Measurements from ENCODE around the gene CD40. TPM values are rescaled to one million over a fixed set of nuclear protein-coding genes. Genes with fewer than 3 reads are reported as not detected.

The CD40 gene
- total and polyA plus RNA-seq, 2 donors (not counting 1 experiment from before 2014, with no cell fraction given), result 1.5 to 2.3 TPM

DNA sequence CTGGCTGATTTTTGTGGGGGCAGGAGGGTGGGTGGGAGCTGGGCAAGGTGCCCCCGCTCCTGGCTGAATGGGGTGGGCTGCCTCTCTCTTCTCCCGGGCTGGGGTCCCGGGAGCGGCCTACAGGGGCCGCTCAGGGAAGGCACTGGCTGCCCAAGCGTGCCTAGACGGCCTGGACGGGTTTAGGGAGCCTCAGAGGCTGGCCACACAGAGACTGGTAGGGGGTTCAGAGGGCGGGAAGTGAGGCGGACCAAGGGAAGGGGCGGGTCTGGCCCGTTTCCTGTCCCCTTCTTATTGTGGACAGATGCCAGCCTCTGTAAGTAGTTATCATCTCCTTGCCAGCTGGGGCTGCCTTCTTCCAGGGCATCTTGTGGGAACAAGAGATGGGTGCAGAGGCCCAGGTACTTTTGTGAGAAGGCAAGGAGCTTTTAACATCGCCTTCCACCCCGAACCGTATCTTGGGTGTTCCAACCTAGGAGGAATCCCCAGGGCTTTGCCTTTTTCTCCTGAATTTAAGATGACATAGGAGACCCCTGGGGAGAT lies 437 bp downstream of the CD40 start:
- Histone ChIP-seq H3K4me3 (replicated peaks in 1 of 4; ENCODE audit: control extremely low read depth in 1 of 4, insufficient read depth in 1 of 4, low read depth in 3 of 4, low read length in 4 of 4) (peak overlapping the region in 1 of 4 experiments; percentile 37), H4K20me1 (ENCODE audit: control insufficient read depth, extremely low read depth, insufficient read depth, low read length) (no peaks in the 10 kb centered on the region), H2AFZ (ENCODE audit: low read length) (no peak overlapping the region), H3K36me3 (ENCODE audit: control insufficient read depth, insufficient read depth, low read length) (no peaks in the 10 kb centered on the region), H3K4me1 (ENCODE audit: control insufficient read depth, extremely low read depth, insufficient read depth, low read length) (no peaks in the 10 kb centered on the region), H3K9ac (ENCODE audit: insufficient read depth, low read length) (no peak overlapping the region), H3K27me3 (ENCODE audit: control insufficient read depth, insufficient read depth, low read length) (peaks cover 2% of the 10 kb centered on the region), H3K9me3 (ENCODE audit: control insufficient read depth, insufficient read depth, low read depth, low read length) (no peaks in the 10 kb centered on the region), H3K4me2 (ENCODE audit: extremely low read depth, insufficient read depth, low read length) (no peak overlapping the region), H3K79me2 (ENCODE audit: control insufficient read depth, insufficient read depth, low read length) (no peaks in the 10 kb centered on the region), H3K27ac (ENCODE audit: insufficient read depth, low read length) (no peak overlapping the region)
- DNase-seq (ENCODE audit: low read depth in 2 of 2), result no peak
- TF ChIP-seq, protein P1, sequence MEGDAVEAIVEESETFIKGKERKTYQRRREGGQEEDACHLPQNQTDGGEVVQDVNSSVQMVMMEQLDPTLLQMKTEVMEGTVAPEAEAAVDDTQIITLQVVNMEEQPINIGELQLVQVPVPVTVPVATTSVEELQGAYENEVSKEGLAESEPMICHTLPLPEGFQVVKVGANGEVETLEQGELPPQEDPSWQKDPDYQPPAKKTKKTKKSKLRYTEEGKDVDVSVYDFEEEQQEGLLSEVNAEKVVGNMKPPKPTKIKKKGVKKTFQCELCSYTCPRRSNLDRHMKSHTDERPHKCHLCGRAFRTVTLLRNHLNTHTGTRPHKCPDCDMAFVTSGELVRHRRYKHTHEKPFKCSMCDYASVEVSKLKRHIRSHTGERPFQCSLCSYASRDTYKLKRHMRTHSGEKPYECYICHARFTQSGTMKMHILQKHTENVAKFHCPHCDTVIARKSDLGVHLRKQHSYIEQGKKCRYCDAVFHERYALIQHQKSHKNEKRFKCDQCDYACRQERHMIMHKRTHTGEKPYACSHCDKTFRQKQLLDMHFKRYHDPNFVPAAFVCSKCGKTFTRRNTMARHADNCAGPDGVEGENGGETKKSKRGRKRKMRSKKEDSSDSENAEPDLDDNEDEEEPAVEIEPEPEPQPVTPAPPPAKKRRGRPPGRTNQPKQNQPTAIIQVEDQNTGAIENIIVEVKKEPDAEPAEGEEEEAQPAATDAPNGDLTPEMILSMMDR (conservative IDR thresholded peaks at IDR 0.05 in 1 of 2, IDR thresholded peaks at IDR 0.05 in 1 of 2; ENCODE audit: low read depth in 1 of 2, low read length in 2 of 2), result no peak
- TF ChIP-seq EZH2 (IDR thresholded peaks at IDR 0.05; ENCODE audit: low read length, missing control alignments), result no peak

DNA sequence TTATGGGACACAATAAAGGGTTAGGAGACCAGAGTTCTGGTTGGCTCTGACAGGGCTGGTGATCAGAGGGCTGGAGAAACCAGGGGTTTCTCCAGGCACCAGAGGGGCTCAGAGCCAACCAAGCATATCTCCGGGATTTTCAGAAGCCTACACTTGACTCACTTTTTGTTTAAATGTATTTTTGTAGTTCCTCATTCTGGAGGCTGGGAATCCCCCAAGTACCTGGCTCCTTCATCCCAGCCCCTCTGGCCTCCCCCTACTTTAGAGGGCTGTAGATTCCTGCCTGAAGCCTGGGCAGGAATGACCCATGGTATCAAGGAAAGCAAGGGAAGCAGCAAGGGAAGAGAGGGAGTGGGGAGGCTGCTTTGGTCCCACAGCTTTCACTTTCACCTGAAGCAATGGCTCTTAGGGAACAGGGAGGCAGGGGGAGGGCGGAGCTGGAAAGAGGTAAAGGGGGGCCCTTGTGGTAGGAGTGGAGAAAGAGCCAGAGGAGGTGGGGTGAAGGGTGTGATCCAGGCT lies 973 bp downstream of the CD40 start:
- Histone ChIP-seq H3K36me3 (ENCODE audit: control insufficient read depth, insufficient read depth, low read length) (no peaks in the 10 kb centered on the region), H4K20me1 (ENCODE audit: control insufficient read depth, extremely low read depth, insufficient read depth, low read length) (no peaks in the 10 kb centered on the region), H3K27me3 (ENCODE audit: control insufficient read depth, insufficient read depth, low read length) (no peaks in the 10 kb centered on the region), H3K9me3 (ENCODE audit: control insufficient read depth, insufficient read depth, low read depth, low read length) (no peaks in the 10 kb centered on the region), H3K9ac (ENCODE audit: insufficient read depth, low read length) (no peak overlapping the region), H3K27ac (ENCODE audit: insufficient read depth, low read length) (no peak overlapping the region), H3K4me3 (replicated peaks in 1 of 4; ENCODE audit: control extremely low read depth in 1 of 4, insufficient read depth in 1 of 4, low read depth in 3 of 4, low read length in 4 of 4) (no peak overlapping the region), H2AFZ (ENCODE audit: low read length) (no peak overlapping the region), H3K79me2 (ENCODE audit: control insufficient read depth, insufficient read depth, low read length) (no peaks in the 10 kb centered on the region), H3K4me2 (ENCODE audit: extremely low read depth, insufficient read depth, low read length) (no peak overlapping the region), H3K4me1 (ENCODE audit: control insufficient read depth, extremely low read depth, insufficient read depth, low read length) (no peaks in the 10 kb centered on the region)
- TF ChIP-seq EZH2 (IDR thresholded peaks at IDR 0.05; ENCODE audit: low read length, missing control alignments), result no peak
- TF ChIP-seq, protein P1 (conservative IDR thresholded peaks at IDR 0.05 in 1 of 2, IDR thresholded peaks at IDR 0.05 in 1 of 2; ENCODE audit: low read depth in 1 of 2, low read length in 2 of 2), result no peak
- DNase-seq (ENCODE audit: low read depth in 2 of 2), result no peak

DNA sequence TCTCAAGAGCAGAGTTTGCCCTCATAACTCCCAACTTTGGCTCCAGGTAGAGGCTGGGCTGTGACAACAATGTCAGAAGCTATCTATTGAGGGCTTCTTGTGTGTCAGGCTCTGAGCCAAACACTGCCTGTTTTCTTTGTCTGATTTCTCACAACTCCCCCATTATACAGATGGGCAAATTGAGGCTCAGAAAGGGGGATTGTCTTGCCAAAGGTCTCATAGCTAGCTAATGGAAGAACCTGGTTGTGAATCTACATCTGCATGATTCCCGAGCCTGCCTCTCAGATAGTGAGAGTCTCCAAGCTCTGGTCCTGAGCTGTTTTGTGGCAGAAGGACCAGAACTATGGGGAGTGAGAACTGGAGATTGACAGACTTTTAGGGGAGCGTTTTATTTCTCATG lies 1.4 kb downstream of the CD40 start:
- Histone ChIP-seq H3K36me3 (ENCODE audit: control insufficient read depth, insufficient read depth, low read length) (no peaks in the 10 kb centered on the region), H3K4me1 (ENCODE audit: control insufficient read depth, extremely low read depth, insufficient read depth, low read length) (no peaks in the 10 kb centered on the region), H3K9ac (ENCODE audit: insufficient read depth, low read length) (no peak overlapping the region), H3K9me3 (ENCODE audit: control insufficient read depth, insufficient read depth, low read depth, low read length) (no peaks in the 10 kb centered on the region), H4K20me1 (ENCODE audit: control insufficient read depth, extremely low read depth, insufficient read depth, low read length) (no peaks in the 10 kb centered on the region), H3K27me3 (ENCODE audit: control insufficient read depth, insufficient read depth, low read length) (no peaks in the 10 kb centered on the region), H3K79me2 (ENCODE audit: control insufficient read depth, insufficient read depth, low read length) (no peaks in the 10 kb centered on the region), H3K27ac (ENCODE audit: insufficient read depth, low read length) (no peak overlapping the region), H3K4me2 (ENCODE audit: extremely low read depth, insufficient read depth, low read length) (no peak overlapping the region), H3K4me3 (replicated peaks in 1 of 4; ENCODE audit: control extremely low read depth in 1 of 4, insufficient read depth in 1 of 4, low read depth in 3 of 4, low read length in 4 of 4) (no peak overlapping the region), H2AFZ (ENCODE audit: low read length) (no peak overlapping the region)
- TF ChIP-seq, protein P1 (conservative IDR thresholded peaks at IDR 0.05 in 1 of 2, IDR thresholded peaks at IDR 0.05 in 1 of 2; ENCODE audit: low read depth in 1 of 2, low read length in 2 of 2), result no peak
- TF ChIP-seq EZH2 (IDR thresholded peaks at IDR 0.05; ENCODE audit: low read length, missing control alignments), result no peak
- DNase-seq (ENCODE audit: low read depth in 2 of 2), result no peak
